Measurements from ENCODE around the gene PFDN6.

GRCh38 chr6:33276864-33277662 lies 12.3 kb upstream of the PFDN6 start, which contains the start of gene B3GALT4:
- TF ChIP-seq CREB5 (CRISPR knock-in tag; IDR thresholded peaks at IDR 0.05; ENCODE audit: low read depth), result no peak; the same call in 1 of the 2 replicates
- TF ChIP-seq ZFP3 (CRISPR knock-in tag; IDR thresholded peaks at IDR 0.05), result peak; percentile 69
- TF ChIP-seq PATZ1 (CRISPR knock-in tag; IDR thresholded peaks at IDR 0.05; ENCODE audit: borderline replicate concordance), result peak; percentile 85
- 0 out of 2 replicates have a peak, but pooled peaks have one; percentile 43 for TF ChIP-seq ZNF565 (CRISPR knock-in tag; conservative IDR thresholded peaks at IDR 0.05; ENCODE audit: low read depth)
- no peak for TF ChIP-seq ISL1 (CRISPR knock-in tag; IDR thresholded peaks at IDR 0.05)
- TF ChIP-seq TOX (CRISPR knock-in tag; IDR thresholded peaks at IDR 0.05; ENCODE audit: borderline replicate concordance), result peak; percentile 67
- TF ChIP-seq RARB (CRISPR knock-in tag; IDR thresholded peaks at IDR 0.05), result 0 out of 2 replicates have a peak, but pooled peaks have one; percentile 55
- TF ChIP-seq ARNTL (CRISPR knock-in tag; IDR thresholded peaks at IDR 0.05; ENCODE audit: borderline replicate concordance, low read depth), result no peak
- TF ChIP-seq OSR1 (CRISPR knock-in tag; IDR thresholded peaks at IDR 0.05), result no peak
- no peak for TF ChIP-seq POU6F1 (CRISPR knock-in tag; IDR thresholded peaks at IDR 0.05; ENCODE audit: borderline replicate concordance, low read depth)
- TF ChIP-seq CSRNP3 (CRISPR knock-in tag; IDR thresholded peaks at IDR 0.05), result peak; percentile 59; the same call in 1 of the 2 replicates
- peak; percentile 87 for TF ChIP-seq GLIS3 (CRISPR knock-in tag; IDR thresholded peaks at IDR 0.05)
- TF ChIP-seq ZFP30 (CRISPR knock-in tag; IDR thresholded peaks at IDR 0.05), result peak; percentile 60; the same call in 1 of the 2 replicates
